Fibroblast of skin of abdomen (primary cell): Measurements from ENCODE around the gene NR4A1. TPM values are rescaled to one million over a fixed set of nuclear protein-coding genes. Genes with fewer than 3 reads are reported as not detected.
A peak's percentile ranks its signal among the peaks of the same experiment; 100 is the strongest.

Experiments
- DNase-seq: peaks from one replicate; pipeline ENCODE4 v3.0.0-alpha.2; 2013
- polyA plus RNA-seq, 2 experiments: library from polyadenylated mRNA; unstranded; fragments of 120-200 nt; gene quantifications; one replicate each; pipeline ENCODE4 v1.2.1, GENCODE V29; 2013; ENCODE audit not compliant: insufficient read length in 2 of 2

The NR4A1 gene
- 5.2 TPM for polyA plus RNA-seq (2013, experiment 1 of 2; ENCODE audit: insufficient read length)
- 4.8 TPM for polyA plus RNA-seq (2013, experiment 2 of 2; ENCODE audit: insufficient read length)

GRCh38 chr12:52050758-52051541, at the start of gene NR4A1:
Gene NR4A1, plus strand, starts transcription at chr12:52051442. Its CDS starts 2,887 bp downstream, at chr12:52054329.
- peak; percentile 93 for DNase-seq

DNA sequence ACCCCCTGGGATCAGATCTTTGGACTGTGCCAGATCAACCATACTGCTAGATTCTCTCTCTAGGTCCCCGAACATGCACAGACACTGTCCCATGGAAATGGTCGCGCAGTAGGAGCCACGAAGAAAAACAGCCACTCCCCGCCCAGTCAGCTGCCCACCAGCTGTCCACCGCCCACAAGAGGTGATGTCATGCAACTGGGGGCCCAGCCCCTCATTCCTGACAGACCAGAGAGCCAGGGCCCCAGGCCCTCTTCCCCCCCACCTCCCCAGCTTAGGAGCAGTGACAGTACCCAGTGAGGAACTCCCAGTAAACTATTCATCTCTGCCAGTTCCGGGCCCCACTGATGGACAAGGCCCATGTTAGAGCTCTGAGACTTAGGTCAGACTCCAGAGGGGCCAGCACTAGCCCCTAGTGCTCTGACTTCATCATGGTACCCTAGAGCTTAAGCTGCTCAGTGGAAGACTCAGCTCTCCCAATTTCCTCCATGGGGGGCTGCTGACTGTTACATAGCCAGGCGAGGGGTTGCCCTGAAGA, 48.2 kb upstream of the NR4A1 start:
- no peak for DNase-seq

- no peak for DNase-seq
These were observed 47.7 kb upstream of the NR4A1 start for GRCh38 chr12:52003591-52003990.

- DNase-seq: peak; percentile 60
These were observed 47.1 kb upstream of the NR4A1 start for GRCh38 chr12:52004042-52004648.

DNA sequence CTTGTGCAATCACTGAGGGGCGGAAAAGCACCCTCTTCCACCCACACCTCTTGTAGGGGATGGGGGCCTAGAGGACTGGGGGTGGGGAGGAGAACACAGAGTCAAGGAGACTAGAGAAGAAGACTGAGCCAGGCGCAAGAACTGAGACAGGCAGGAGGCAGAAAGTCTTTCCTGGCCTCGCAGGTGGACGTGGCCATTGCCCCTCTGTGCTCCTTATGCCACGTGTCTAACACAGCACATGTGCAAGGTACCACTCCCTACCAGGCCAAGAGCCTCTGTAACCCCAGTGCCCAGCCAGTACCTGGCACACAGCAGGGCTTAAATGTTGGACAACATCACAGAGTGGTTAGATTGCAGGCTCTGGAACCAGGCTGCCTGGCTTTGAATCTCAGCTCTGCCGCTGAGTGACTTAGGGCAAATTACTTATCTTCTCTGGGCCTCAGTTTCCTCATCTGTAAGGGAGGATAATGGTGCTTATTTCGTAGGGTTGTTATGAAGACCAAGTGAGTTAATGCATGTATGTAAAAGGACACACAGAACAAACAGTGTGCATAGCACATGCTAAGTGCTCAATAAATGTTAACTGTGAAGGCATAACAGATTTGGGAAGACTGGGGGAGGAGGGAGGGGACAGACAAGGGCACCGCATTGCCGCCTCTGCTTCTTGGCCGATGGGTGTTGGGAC, 45.9 kb upstream of the NR4A1 start:
- DNase-seq: no peak

- no peak for DNase-seq
These were observed 45.1 kb upstream of the NR4A1 start for GRCh38 chr12:52005903-52006703.

DNA sequence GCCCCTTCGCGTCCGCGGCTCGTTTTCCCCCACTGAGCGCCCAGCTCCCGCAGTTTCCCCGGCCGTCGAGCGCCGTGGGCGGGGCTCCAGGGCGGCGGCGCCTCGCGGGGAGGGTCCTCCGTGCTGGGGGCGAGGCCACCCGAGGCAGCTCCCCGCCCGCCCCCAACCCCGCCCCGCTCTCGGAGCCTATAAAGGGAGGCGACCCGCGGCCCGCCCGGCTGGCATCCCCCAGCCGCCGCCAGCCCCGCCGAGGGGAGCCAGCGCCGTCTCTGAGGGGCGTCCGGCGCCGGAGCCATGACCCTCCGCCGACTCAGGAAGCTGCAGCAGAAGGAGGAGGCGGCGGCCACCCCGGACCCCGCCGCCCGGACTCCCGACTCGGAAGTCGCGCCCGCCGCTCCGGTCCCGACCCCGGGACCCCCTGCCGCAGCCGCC, 44.5 kb upstream of the NR4A1 start, which contains the start of gene TAMALIN:
TAMALIN (plus strand) TSS at position 221 of the 432 bp plus-strand sequence; CDS start at position 295, 74 bp downstream.
- peak; percentile 77 for DNase-seq

GRCh38 chr12:52007158-52007921, 43.9 kb upstream of the NR4A1 start:
- DNase-seq: no peak

GRCh38 chr12:52007982-52008510, 43.2 kb upstream of the NR4A1 start:
- DNase-seq: no peak

DNA sequence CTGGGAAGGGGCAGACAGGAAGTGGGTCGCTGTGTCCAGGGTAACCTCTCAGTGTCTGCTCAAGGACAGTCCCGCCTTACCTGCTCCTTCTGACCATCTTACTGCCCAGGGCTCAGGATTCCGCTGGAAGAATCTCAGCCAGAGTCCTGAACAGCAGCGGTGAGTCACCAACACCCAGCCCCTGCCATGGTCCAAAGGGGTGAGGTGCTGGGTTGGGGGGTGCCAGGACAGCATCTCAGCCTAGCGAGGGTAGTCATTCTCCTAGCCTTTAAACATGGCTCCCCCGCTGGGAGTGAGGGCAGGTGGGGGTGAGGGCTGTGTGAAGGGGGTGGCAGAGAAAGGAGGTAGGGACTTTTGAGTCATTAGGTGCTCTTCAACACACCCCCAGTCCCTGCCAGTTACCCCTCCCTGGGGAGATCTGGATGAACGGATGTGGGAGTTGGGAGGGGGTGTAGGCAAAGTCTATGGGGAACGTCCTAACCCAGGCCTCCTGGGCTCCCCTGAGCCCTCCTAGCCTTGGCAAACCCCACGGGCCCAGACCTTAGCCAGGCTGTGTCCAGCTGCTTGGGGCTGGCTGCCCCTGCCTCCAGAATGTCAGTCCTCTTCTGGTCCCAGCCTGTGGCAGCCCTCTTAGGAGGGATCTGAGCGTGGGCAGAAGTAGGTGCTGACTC, 42.0 kb upstream of the NR4A1 start:
- DNase-seq: no peak

DNA sequence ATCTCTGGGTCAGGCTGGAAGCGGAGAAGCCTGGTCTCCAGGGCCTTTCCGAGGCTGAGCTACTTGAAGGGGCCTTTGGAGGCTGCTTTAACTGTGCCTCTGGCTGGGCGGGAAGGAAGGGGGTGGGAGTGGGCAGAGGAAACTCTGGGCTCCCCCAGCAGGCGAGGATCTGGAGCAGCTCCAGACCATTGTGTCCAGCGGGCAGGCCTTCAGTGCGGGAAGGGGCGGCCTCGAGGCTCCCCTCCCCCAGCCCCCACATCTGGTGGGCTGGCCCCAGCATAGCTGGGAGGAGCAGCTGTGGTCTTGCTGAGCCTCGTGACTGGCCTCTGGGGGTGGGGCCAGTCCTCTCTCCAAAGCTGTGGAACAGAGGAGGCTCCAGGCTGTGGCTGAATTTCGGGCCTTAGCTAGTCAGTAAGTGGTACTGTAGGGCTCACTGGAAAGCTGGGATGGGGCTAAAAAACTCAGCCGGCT, 41.1 kb upstream of the NR4A1 start:
- DNase-seq: peak; percentile 94

DNA sequence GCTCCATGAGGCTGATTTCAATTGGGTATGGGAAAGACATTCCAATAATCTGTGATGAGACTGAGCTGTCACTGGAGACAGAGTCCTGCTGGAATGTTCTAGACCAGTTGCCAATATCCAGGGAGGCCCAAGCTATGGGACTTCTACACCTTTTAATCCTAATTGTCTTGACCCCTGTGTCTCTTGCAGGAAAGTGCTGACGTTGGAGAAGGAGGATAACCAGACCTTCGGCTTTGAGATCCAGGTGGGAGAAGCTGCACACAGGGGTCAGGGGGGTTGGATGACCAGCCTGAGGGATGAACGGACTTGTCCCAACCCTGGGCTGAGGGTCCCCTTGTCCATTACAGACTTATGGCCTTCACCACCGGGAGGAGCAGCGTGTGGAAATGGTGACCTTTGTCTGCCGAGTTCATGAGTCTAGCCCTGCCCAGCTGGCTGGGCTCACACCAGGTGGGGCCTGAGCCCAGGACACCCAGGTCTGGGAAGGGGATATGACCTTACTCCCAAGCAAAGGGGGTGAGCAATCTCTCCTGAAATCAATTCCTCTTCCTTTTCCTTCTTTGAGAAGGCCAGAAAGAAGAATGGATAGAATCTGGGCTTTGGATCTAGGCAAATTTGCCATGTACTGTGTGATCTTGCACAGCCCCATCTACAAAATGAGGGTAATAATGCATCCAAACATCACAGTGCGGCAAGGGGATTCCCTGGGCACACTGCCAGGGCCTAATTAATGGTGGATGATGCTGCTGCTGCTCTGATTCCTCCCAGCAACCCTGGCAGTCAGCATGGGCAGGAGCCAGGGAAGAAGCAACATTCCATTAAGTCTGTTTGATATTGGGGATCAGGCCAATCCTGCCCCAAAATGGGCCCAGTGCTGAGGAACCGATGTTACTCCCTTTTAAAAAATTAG, 40.3 kb upstream of the NR4A1 start:
- DNase-seq: no peak

DNA sequence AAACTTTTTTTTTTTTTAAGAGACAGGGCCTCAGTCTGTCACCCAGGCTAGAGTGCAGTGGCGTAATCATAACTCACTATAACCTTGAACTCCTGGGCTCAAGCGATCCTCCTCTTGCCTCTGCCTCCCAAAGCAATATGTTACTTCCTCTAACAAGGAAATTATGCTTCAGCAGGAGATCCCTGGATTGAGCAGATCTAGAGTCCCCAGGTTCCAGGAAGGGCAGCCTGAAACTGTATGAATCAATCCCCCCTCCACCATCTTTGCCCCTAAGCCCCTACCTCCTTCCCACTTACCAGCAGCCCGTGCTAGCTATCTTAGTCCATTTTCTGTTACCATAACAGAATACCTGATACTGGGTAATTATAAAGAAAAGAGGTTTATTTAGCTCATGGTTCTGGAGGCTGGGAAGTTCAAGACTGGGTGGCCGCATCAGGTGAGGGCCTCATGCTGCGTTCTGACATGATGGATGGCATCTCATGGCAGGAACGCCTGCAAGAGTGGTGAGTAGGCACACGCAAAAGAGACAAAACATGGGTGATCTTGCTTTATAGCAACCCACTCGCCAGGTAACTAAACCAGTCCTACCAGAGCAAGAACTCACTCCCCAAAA, 39.5 kb upstream of the NR4A1 start:
- DNase-seq: no peak

- no peak for DNase-seq
These were observed 37.5 kb upstream of the NR4A1 start for GRCh38 chr12:52013626-52014310.

GRCh38 chr12:52014567-52015530, 36.4 kb upstream of the NR4A1 start:
- no peak for DNase-seq

GRCh38 chr12:52015532-52016041, 35.7 kb upstream of the NR4A1 start:
- no peak for DNase-seq
